Measurements from ENCODE around the gene MPPED2.

Gene MPPED2, protein sequence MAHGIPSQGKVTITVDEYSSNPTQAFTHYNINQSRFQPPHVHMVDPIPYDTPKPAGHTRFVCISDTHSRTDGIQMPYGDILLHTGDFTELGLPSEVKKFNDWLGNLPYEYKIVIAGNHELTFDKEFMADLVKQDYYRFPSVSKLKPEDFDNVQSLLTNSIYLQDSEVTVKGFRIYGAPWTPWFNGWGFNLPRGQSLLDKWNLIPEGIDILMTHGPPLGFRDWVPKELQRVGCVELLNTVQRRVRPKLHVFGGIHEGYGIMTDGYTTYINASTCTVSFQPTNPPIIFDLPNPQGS

DNA sequence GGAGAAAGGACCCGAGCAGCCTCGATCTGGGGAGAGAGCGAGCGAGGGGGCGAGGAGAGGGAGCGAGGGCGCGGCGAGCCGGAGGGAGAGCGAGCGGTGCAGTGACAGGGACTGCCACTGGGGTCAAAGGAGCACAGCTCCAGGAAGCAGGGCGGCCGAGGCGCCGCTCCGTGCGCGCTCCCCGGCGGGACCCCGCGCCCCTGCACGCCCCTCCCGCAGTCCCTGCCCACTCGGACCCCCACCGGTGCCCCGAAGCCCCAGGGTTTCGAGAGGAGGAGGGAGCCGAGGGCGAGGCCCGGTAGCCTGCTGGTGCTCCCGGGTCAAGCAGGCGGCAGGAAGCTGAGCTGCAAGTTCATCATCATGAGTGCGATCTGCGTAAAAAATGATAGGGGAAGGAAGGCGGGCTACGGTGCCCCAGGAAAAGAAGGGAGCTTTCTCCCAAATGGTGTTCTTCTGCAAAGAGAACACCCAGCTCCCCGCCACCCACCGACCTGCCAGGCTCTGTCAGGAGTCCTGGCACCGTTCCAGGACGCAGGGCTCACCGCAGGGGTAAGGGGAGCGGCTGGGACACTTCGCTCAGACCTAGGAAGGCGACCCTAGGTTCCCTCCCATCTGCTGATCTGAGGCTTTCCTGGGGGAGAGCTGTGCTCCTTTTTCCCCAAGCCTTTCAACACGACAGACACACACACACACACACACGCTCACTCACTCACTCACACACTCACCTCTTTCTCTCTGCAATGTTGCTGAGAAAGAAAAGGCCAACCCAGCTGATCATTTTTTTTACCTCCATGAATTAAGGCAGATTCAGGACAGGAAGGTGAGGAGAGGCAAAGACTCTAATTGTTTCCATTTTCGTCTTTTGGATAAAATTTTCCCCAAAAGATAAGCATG, at the start of gene MPPED2:
MPPED2 (minus strand) TSS at position 103 of the 894 bp plus-strand sequence. CDS start 5,980 bp downstream, outside the sequence.
- FAIRE-seq: no peak

DNA sequence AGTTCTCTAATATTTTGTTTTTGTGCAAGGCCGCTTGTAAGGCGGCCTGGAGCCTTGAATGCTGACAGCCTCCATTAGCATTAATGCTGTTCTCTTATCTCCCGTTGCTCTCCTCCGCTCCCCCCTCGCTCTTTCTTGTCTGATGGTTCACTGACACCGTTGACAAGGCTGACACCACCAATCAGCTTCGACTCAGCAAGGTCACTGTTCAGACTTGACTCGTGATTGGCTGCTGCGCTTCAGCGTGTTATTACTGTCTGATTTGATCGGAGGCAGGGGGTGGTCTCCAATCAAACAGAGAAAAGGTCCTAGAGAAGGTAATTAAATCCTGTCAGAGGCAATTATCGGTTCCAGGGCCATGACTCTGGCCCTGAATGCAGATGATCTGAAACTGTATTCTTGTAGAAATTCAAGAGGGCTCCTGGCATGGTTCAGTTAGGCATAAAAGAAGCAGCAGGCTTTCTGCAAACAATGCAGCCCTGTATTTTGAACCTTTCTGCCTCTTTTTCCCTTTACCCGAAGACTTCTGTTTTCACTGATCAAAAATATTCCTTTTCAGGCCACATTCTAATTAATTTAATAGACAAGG, 49.3 kb upstream of the MPPED2 start:
- no peak for TF ChIP-seq CTCF (IDR thresholded peaks at IDR 0.05; ENCODE audit: insufficient read depth, missing control alignments)
- no peak for FAIRE-seq
- DNase-seq (ENCODE audit: insufficient read length, low spot score): no peak

More for the DNA sequence above, at the start of gene MPPED2:
- no peak for DNase-seq (ENCODE audit: insufficient read length, low spot score)
- TF ChIP-seq CTCF (IDR thresholded peaks at IDR 0.05; ENCODE audit: insufficient read depth, missing control alignments): no peak

DNA sequence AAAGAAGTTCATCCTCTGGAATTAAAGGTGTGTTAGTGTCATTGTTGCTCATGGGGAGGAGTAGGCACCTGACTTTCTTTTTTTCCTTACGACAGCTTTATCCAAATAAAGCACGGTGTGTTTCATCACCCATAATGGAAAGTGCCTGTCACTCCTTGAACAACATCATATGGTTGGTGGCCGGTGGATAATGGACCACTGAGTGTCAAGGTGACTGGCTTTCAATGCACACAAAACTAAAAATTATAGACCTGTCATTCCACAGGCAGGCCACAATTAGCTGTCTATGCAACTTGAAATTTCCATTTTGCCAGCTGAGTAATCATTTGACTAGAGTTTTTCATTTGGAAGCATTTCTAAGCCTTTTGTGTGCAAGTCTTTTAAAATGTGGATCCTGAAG, 45.0 kb upstream of the MPPED2 start:
- FAIRE-seq: no peak

DNA sequence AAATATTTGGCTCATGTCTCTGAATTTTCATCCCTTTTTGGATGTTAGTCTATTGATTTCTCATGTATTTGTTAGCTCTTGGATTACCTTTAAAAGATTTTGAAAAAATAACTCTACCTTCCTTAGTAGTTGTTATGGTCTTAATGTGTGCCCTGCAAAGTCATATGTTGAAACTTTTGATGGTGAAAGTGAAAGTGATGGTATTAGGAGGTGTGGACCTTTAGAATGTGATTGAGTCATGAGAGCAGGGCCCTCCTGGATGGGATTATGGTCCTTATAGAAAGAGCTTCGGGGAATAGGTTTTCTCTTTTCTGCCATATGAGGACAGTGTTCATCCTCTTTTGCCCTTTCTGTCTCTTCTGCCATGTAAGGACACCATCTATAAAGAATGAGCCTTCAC, 33.6 kb upstream of the MPPED2 start:
- no peak for TF ChIP-seq CTCF (IDR thresholded peaks at IDR 0.05; ENCODE audit: insufficient read depth, missing control alignments)
- no peak for FAIRE-seq

More for the DNA sequence above, 45.0 kb upstream of the MPPED2 start:
- no peak for DNase-seq (ENCODE audit: insufficient read length, low spot score)
- TF ChIP-seq CTCF (IDR thresholded peaks at IDR 0.05; ENCODE audit: insufficient read depth, missing control alignments): no peak

DNA sequence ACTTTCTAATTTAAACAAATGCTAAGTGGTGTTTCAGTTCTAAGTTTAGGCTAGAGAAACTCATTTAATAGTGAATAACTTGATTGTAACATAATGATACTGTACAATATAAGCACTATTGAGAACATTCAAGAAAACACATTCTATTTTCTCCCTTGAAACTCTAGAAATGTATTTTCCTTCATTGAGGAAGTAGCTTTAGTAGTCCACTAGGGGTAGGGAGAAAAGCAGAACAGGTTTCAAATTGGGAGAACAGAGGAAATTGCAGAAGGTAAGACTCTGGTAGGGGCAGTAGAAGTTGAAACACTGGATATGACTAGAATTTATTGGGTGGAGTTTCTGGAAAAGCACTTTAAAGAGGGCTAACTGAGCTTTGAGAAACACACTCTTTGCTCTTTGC, 31.6 kb upstream of the MPPED2 start:
- FAIRE-seq (no peak), DNase-seq (ENCODE audit: insufficient read length, low spot score) (no peak)
- no peak for TF ChIP-seq CTCF (IDR thresholded peaks at IDR 0.05; ENCODE audit: insufficient read depth, missing control alignments)

More for the DNA sequence above, 33.6 kb upstream of the MPPED2 start:
- DNase-seq (ENCODE audit: insufficient read length, low spot score): no peak

GRCh38 chr11:30610628-30611027, 24.5 kb upstream of the MPPED2 start:
- DNase-seq (ENCODE audit: insufficient read length, low spot score): no peak
- FAIRE-seq: no peak
- no peak for TF ChIP-seq CTCF (IDR thresholded peaks at IDR 0.05; ENCODE audit: insufficient read depth, missing control alignments)
